ENCODE measurements around the gene GPR156.

GRCh38 chr3:120284747-120285507, at the start of gene GPR156:
- TF ChIP-seq CTCF (conservative IDR thresholded peaks at IDR 0.05) (no peak), ZFX (IDR thresholded peaks at IDR 0.05) (peak; percentile 56)
